Vagina (tissue), 2 donors: ENCODE measurements around the gene TUT4. TPM values are rescaled to one million over a fixed set of nuclear protein-coding genes. Genes with fewer than 3 reads are reported as not detected.
"Not testable (repeated sequence)": the region's sequence is repeated elsewhere in the genome, so short reads cannot be mapped to it uniquely, and the experiment has no call there.

ENCODE experiments used
- DNase-seq, 2 donors: peaks; one replicate each; pipeline ENCODE4 v3.0.0-alpha.2; 2017; ENCODE audit errors: extremely low spot score in 2 of 2
- H3K27ac ChIP-seq: fragments of 200-600 bp; sonication (generic); one replicate; pipeline ENCODE4 v1.5.1; 2019
- H3K27me3 ChIP-seq: fragments of 200-600 bp; sonication (generic); one replicate; pipeline ENCODE4 v1.5.1; 2019
- H3K36me3 ChIP-seq, 2 donors: fragments of 200-600 bp; sonication (generic); one replicate each; pipeline ENCODE4 v1.5.1; 2017 to 2019
- H3K4me1 ChIP-seq: fragments of 200-600 bp; sonication (generic); one replicate; pipeline ENCODE4 v1.5.1; 2019
- H3K4me3 ChIP-seq, 2 donors: fragments of 200-600 bp; sonication (generic); 1 replicate in 1 of 2; 2 replicates in 1 of 2; pipeline ENCODE4 v1.5.1; 2016 to 2019
- H3K9me3 ChIP-seq: fragments of 200-600 bp; sonication (generic); one replicate; pipeline ENCODE4 v1.5.1; 2019
- POLR2A ChIP-seq, 2 donors: fragments of 450-650 bp; IDR thresholded peaks; one replicate each; pipeline ENCODE4 v1.6.1; 2017; ENCODE audit warnings: antibody characterized with exemption in 2 of 2, mild to moderate bottlenecking in 2 of 2, moderate library complexity in 2 of 2
- POLR2AphosphoS5 ChIP-seq, 2 donors: sonication (generic); formaldehyde crosslinking; IDR thresholded peaks; one replicate each; pipeline ENCODE4 v1.9.0; 2017; ENCODE audit warnings: antibody characterized with exemption in 2 of 2, mild to moderate bottlenecking in 2 of 2, low read depth in 1 of 2; ENCODE audit not compliant: insufficient read depth in 1 of 2
- intact Hi-C: fragments of 100-400 bp; cut with DNase I; formaldehyde crosslinking; loops from one replicate; pipeline ENCODE4 v1.15.1; 2023
- total RNA-seq: library from RNA; depleted of rRNA; stranded (reverse); fragments of >200 nt; gene quantifications from one replicate; pipeline ENCODE4 v1.2.3, GENCODE V29; 2016
- TF ChIP-seq, protein P1 (sequence below), 3 experiments: fragments of 450-650 bp in 2 of 3; fragments of 200-600 bp in 1 of 3; sonication (generic) in 1 of 3; IDR thresholded peaks; one replicate each; pipeline ENCODE4 v1.5.1; 2017 to 2019; ENCODE audit warnings: antibody characterized with exemption in 3 of 3, mild to moderate bottlenecking in 2 of 3, moderate library complexity in 2 of 3

TUT4 gene
- total RNA-seq, 1 donor from 2014 or later, result 78.1 TPM

DNA sequence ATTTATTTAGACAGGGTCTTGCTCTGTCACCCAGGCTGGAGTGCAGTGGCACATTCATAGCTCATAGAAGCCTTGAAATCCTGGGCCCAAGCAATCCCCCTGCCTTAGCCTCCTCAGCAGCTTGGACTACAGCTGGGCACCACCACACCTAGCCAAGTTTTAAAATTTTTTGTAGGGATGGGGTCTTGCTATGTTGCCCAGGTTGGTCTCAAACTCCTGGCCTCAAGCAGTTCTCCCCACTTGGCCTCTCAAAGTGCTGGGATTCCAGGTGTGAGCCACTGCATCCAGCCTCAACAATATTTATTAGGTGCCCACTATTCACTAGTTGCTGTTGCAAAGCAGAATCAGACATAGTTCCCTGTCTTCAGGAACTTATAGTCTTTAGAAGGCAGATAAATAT is 35.1 kb upstream of the TUT4 start:
- no peak overlapping the region for H3K27ac ChIP-seq
- DNase-seq, result no peak
- no peak overlapping the region for H3K4me3 ChIP-seq
- intact Hi-C loops, result no loop called here
- TF ChIP-seq, protein P1, sequence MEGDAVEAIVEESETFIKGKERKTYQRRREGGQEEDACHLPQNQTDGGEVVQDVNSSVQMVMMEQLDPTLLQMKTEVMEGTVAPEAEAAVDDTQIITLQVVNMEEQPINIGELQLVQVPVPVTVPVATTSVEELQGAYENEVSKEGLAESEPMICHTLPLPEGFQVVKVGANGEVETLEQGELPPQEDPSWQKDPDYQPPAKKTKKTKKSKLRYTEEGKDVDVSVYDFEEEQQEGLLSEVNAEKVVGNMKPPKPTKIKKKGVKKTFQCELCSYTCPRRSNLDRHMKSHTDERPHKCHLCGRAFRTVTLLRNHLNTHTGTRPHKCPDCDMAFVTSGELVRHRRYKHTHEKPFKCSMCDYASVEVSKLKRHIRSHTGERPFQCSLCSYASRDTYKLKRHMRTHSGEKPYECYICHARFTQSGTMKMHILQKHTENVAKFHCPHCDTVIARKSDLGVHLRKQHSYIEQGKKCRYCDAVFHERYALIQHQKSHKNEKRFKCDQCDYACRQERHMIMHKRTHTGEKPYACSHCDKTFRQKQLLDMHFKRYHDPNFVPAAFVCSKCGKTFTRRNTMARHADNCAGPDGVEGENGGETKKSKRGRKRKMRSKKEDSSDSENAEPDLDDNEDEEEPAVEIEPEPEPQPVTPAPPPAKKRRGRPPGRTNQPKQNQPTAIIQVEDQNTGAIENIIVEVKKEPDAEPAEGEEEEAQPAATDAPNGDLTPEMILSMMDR (IDR thresholded peaks at IDR 0.05), result no peak
- TF ChIP-seq POLR2AphosphoS5 (IDR thresholded peaks at IDR 0.05; ENCODE audit: insufficient read depth in 1 of 2, low read depth in 1 of 2) (no peak), POLR2A (IDR thresholded peaks at IDR 0.05) (no peak)
- H3K27me3 ChIP-seq, result no peaks in the 10 kb centered on the region
- no peaks in the 10 kb centered on the region for H3K4me1 ChIP-seq
- no peaks in the 10 kb centered on the region for H3K9me3 ChIP-seq
- no peaks in the 10 kb centered on the region for H3K36me3 ChIP-seq

DNA sequence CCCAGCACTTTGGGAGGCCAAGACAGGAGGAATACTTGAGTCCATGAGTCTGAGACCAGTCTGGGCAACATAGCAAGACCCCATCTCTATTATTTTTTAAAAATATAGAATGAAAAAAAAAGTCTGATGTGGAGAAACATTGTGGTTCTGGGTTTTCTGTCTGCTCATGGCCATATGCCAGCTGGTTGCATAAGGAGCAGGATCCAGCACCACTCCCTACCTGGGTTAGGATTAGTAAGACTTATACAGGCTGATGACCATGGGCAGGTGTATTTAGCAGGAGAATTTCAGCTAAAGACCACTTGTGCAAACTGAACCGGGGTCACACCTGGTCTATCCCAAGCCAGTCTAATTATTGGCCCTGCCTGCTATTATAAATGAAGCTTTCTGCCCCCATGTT is 32.6 kb upstream of the TUT4 start:
- intact Hi-C loops, result no loop called here
- no peak for DNase-seq
- TF ChIP-seq, protein P1 (IDR thresholded peaks at IDR 0.05), result no peak
- TF ChIP-seq POLR2AphosphoS5 (IDR thresholded peaks at IDR 0.05; ENCODE audit: insufficient read depth in 1 of 2, low read depth in 1 of 2) (no peak), POLR2A (IDR thresholded peaks at IDR 0.05) (no peak)

DNA sequence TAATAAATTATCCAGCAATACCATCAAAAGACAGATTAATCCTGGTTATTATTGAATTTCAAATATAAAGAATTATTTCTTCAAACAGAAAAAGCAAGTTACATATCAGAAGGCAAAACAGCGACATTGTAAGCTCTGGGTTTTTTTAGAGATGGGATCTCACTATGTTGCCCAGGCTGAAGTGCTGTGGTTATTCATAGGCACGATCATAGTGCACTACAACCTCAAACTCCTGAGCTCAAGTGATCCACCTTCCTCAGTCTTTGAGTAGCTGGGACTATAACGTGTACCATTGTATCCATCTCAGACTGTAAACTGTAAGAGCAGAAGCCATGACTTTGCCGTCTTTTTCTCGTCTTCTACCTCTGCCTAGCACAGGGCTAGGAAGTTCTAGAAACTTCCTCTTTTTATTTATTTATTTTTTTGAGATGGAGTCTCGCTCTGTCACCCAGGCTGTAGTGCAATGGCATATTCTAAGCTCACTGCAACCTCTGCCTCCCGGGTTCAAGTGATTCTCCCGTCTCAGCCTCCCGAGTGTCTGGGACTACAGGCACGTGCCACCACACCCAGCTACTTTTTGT is 29.3 kb upstream of the TUT4 start:
- TF ChIP-seq POLR2A (IDR thresholded peaks at IDR 0.05) (no peak), POLR2AphosphoS5 (IDR thresholded peaks at IDR 0.05; ENCODE audit: insufficient read depth in 1 of 2, low read depth in 1 of 2) (no peak)
- TF ChIP-seq, protein P1 (IDR thresholded peaks at IDR 0.05), result no peak
- no peaks in the 10 kb centered on the region for H3K4me1 ChIP-seq
- H3K4me3 ChIP-seq, result no peak overlapping the region
- intact Hi-C loops, result no loop called here
- no peaks in the 10 kb centered on the region for H3K27me3 ChIP-seq
- H3K9me3 ChIP-seq, result no peaks in the 10 kb centered on the region
- H3K27ac ChIP-seq, result no peak overlapping the region
- no peak for DNase-seq
- no peaks in the 10 kb centered on the region for H3K36me3 ChIP-seq

More for the DNA sequence above, 32.6 kb upstream of the TUT4 start:
- no peak overlapping the region for H3K4me3 ChIP-seq
- H3K27ac ChIP-seq, result no peak overlapping the region
- H3K4me1 ChIP-seq, result no peaks in the 10 kb centered on the region
- H3K9me3 ChIP-seq, result no peaks in the 10 kb centered on the region
- H3K36me3 ChIP-seq, result no peaks in the 10 kb centered on the region
- H3K27me3 ChIP-seq, result no peaks in the 10 kb centered on the region

DNA sequence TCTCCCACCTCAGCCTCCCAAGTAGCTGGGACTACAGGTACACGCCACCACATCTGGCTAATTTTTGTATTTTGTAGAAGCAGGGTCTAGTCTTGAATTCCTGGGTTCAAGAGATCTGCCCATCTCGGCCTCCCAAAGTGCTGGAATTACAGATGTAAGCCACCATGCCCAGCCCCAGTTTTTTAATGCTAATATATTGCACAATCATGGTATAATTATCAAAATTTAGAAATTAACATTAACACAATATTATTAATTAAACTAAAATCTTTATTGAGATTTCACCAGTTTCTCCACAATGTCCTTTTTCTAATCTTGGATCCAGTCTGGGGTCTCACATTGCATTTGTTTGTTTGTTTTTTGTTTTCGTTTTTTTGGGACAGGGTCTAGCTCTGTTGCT is 27.4 kb upstream of the TUT4 start:
- no peak for DNase-seq
- intact Hi-C loops, result no loop called here
- Histone ChIP-seq H3K4me3 (no peak overlapping the region), H3K27me3 (no peaks in the 10 kb centered on the region), H3K9me3 (no peaks in the 10 kb centered on the region), H3K27ac (no peak overlapping the region), H3K4me1 (peaks cover under 1% of the 10 kb centered on the region), H3K36me3 (no peaks in the 10 kb centered on the region)
- TF ChIP-seq, protein P1 (IDR thresholded peaks at IDR 0.05), result no peak
- TF ChIP-seq POLR2A (IDR thresholded peaks at IDR 0.05) (no peak), POLR2AphosphoS5 (IDR thresholded peaks at IDR 0.05; ENCODE audit: insufficient read depth in 1 of 2, low read depth in 1 of 2) (no peak)

DNA sequence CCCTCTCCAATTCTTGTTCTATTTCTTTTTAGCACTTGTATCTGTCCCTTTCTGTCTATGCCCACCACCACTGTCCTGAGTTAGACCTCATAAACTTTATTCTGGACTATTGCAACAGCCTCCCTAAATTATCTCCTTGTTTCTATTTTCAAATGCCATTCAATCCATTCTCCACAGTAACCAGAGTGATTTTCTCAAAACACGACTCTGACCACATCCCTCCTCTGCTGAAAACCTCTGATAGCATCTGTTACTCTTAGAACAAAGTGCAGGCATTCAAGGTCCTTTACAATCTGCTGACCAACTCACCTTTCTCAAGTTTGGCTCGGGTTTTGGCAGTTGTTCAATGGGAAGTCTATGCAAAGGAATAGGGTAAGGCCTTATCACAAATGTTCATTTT is 26.5 kb upstream of the TUT4 start:
- Histone ChIP-seq H3K36me3 (no peaks in the 10 kb centered on the region), H3K9me3 (no peaks in the 10 kb centered on the region), H3K4me1 (peaks cover 9% of the 10 kb centered on the region), H3K27ac (no peak overlapping the region), H3K27me3 (no peaks in the 10 kb centered on the region), H3K4me3 (no peak overlapping the region)
- DNase-seq, result no peak
- TF ChIP-seq POLR2AphosphoS5 (IDR thresholded peaks at IDR 0.05; ENCODE audit: insufficient read depth in 1 of 2, low read depth in 1 of 2) (no peak), POLR2A (IDR thresholded peaks at IDR 0.05) (no peak)
- TF ChIP-seq, protein P1 (IDR thresholded peaks at IDR 0.05), result no peak
- intact Hi-C loops, result no loop called here

DNA sequence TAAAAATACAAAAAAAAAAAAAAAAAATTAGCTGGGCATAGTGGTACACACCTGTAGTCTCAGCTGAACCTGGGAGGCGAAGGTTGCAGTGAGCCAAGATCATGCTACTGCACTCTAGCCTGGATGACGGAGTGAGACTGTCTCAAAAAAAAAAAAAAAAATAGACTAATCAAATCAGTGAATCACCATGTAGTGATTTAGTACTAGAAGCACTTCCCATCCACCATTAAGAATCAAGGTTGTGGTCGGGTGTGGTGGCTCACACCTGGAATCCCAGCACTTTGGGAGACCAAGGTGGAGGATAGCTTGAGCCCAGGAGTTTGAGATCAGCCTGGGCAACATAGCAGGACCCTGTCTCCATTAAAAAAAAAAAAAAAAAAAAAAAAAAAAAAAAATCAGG is 25.2 kb upstream of the TUT4 start:
- intact Hi-C loops, H3K27ac ChIP-seq, H3K27me3 ChIP-seq, DNase-seq, H3K36me3 ChIP-seq, H3K9me3 ChIP-seq, H3K4me3 ChIP-seq: not testable (repeated sequence)
- H3K4me1 ChIP-seq, result peaks cover 15% of the 10 kb centered on the region
